HCT116 (cell line): ENCODE data around the gene PRKN.

ENCODE experiments used
- CEBPB ChIP-seq: IDR thresholded peaks from 2 replicates; pipeline ENCODE4 v1.6.1; 2012; ENCODE audit warnings: low read depth
- EGR1 ChIP-seq: IDR thresholded peaks from 2 replicates; pipeline ENCODE4 v1.6.1; 2012; ENCODE audit warnings: low read depth
- EZH2 ChIP-seq: fragments of 200-600 bp; sonication (generic); IDR thresholded peaks from 2 replicates; pipeline ENCODE4 v1.6.1; 2017; ENCODE audit warnings: antibody characterized with exemption, mixed run types
- POLR2A ChIP-seq: IDR thresholded peaks from 2 replicates; pipeline ENCODE4 v1.7.0; 2011; ENCODE audit warnings: borderline replicate concordance; ENCODE audit not compliant: insufficient read depth, insufficient read length; ENCODE audit errors: extremely low read depth
- POLR2AphosphoS5 ChIP-seq: IDR thresholded peaks from 2 replicates; pipeline ENCODE4 v1.6.1; 2011; ENCODE audit warnings: mild to moderate bottlenecking, low read depth, low read length, moderate library complexity
- SIN3A ChIP-seq: IDR thresholded peaks from 2 replicates; pipeline ENCODE4 v1.6.1; 2012; ENCODE audit warnings: low read depth
- TCF7L2 ChIP-seq: IDR thresholded peaks from 2 replicates; pipeline ENCODE4 v1.7.0; 2011; ENCODE audit warnings: borderline replicate concordance, inconsistent platforms; ENCODE audit not compliant: insufficient read depth, insufficient read length; ENCODE audit errors: extremely low read depth
- TF ChIP-seq, protein P1 (sequence below): IDR thresholded peaks from 2 replicates; pipeline ENCODE4 v1.6.1; 2012; ENCODE audit warnings: low read depth
- TF ChIP-seq, protein P2 (sequence below), 3 experiments: fragments of 200-600 bp in 1 of 3; sonication (generic) in 1 of 3; IDR thresholded peaks in 2 of 3; conservative IDR thresholded peaks in 1 of 3; 2 replicates each; pipeline ENCODE4 v1.5.1; 2012 to 2017; ENCODE audit warnings: low read depth in 2 of 3, low read length in 2 of 3, antibody characterized with exemption in 1 of 3, borderline replicate concordance in 1 of 3, control low read depth in 1 of 3, mild to moderate bottlenecking in 1 of 3, mixed read lengths in 1 of 3, mixed run types in 1 of 3, moderate library complexity in 1 of 3; ENCODE audit not compliant: insufficient read depth in 1 of 3
- TF ChIP-seq, protein P3 (sequence below): IDR thresholded peaks from 2 replicates; pipeline ENCODE4 v1.6.1; 2012

DNA sequence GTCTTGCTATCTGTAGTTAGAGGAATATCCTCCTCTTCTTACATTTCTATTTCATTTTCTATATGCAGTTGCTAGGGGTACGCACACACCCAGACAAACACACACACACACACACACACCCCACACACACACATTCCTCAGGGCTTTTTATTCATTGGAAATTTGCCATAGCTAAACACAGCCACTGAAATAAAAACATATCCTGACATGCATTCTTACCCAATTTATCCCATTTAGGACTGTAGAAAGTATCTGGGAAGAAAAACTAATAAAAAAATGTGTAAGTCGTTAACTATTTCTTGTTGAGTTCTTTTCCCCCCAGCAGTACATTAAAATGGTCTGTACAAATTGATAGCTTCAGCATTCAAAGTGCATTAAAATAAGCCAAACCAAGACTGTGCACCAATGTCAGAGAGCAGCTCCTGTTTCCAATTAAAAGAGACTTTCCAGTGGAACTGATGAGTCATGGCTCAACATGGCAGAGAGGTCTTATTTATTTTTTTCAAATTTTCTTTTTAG is 1095.8 kb downstream of the PRKN start:
- TF ChIP-seq POLR2A (no peak), CEBPB (no peak), EZH2 (no peak), POLR2AphosphoS5 (no peak), TCF7L2 (no peak), SIN3A (no peak), EGR1 (no peak)
- TF ChIP-seq, protein P1, sequence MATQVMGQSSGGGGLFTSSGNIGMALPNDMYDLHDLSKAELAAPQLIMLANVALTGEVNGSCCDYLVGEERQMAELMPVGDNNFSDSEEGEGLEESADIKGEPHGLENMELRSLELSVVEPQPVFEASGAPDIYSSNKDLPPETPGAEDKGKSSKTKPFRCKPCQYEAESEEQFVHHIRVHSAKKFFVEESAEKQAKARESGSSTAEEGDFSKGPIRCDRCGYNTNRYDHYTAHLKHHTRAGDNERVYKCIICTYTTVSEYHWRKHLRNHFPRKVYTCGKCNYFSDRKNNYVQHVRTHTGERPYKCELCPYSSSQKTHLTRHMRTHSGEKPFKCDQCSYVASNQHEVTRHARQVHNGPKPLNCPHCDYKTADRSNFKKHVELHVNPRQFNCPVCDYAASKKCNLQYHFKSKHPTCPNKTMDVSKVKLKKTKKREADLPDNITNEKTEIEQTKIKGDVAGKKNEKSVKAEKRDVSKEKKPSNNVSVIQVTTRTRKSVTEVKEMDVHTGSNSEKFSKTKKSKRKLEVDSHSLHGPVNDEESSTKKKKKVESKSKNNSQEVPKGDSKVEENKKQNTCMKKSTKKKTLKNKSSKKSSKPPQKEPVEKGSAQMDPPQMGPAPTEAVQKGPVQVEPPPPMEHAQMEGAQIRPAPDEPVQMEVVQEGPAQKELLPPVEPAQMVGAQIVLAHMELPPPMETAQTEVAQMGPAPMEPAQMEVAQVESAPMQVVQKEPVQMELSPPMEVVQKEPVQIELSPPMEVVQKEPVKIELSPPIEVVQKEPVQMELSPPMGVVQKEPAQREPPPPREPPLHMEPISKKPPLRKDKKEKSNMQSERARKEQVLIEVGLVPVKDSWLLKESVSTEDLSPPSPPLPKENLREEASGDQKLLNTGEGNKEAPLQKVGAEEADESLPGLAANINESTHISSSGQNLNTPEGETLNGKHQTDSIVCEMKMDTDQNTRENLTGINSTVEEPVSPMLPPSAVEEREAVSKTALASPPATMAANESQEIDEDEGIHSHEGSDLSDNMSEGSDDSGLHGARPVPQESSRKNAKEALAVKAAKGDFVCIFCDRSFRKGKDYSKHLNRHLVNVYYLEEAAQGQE = no peak
- TF ChIP-seq, protein P2, sequence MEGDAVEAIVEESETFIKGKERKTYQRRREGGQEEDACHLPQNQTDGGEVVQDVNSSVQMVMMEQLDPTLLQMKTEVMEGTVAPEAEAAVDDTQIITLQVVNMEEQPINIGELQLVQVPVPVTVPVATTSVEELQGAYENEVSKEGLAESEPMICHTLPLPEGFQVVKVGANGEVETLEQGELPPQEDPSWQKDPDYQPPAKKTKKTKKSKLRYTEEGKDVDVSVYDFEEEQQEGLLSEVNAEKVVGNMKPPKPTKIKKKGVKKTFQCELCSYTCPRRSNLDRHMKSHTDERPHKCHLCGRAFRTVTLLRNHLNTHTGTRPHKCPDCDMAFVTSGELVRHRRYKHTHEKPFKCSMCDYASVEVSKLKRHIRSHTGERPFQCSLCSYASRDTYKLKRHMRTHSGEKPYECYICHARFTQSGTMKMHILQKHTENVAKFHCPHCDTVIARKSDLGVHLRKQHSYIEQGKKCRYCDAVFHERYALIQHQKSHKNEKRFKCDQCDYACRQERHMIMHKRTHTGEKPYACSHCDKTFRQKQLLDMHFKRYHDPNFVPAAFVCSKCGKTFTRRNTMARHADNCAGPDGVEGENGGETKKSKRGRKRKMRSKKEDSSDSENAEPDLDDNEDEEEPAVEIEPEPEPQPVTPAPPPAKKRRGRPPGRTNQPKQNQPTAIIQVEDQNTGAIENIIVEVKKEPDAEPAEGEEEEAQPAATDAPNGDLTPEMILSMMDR (IDR thresholded peaks at IDR 0.05 in 2 of 3, conservative IDR thresholded peaks at IDR 0.05 in 1 of 3; ENCODE audit: borderline replicate concordance in 1 of 3, insufficient read depth in 1 of 3, low read depth in 2 of 3, low read length in 2 of 3) = no peak
- TF ChIP-seq, protein P3, sequence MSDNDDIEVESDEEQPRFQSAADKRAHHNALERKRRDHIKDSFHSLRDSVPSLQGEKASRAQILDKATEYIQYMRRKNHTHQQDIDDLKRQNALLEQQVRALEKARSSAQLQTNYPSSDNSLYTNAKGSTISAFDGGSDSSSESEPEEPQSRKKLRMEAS = no peak
